Measurements from ENCODE around the gene GJB1.
"Not testable (repeated sequence)": the region's sequence is repeated elsewhere in the genome, so short reads cannot be mapped to it uniquely, and the experiment has no call there.

Gene GJB1

DNA sequence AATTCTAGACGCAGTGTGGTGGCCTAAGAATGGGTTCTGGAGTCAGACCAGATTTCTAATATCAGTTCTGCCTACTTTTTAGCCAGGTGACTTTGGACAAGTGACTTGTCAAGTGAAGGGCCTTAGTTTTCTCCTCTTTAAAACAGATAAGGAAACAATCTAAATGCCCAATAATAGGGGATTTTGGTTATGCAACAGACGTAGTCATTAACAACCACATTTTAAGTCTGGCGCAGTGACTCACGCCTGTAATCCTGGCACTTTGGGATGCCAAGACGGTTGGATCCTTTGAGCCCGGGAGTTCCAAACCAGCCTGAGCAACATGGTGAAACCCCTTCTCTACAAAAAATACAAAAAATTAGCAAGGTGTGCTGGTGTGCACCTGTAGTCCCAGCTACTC lies 33.0 kb downstream of the GJB1 start:
- DNase-seq (ENCODE audit: low read depth in 2 of 2) = no peak

DNA sequence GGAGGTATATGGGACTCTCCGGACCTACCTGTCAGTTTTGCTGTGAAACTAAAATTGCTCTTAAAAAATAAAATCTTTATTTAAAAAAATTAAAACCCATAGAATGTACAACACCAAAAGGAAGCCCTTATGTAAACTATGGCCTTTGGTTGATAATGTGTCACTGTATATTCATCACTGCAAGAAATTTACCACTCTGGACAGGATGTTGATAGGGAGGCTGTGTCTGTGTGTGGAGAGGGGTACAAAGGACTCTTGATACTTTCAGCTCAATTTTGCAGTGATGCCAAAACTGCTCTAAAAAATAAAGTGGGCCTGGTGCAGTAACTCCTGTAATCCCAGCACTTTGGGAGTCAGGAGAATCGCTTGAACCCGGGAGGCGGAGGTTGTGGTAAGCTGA lies 33.8 kb downstream of the GJB1 start:
- DNase-seq (ENCODE audit: low read depth in 2 of 2) = no peak

DNA sequence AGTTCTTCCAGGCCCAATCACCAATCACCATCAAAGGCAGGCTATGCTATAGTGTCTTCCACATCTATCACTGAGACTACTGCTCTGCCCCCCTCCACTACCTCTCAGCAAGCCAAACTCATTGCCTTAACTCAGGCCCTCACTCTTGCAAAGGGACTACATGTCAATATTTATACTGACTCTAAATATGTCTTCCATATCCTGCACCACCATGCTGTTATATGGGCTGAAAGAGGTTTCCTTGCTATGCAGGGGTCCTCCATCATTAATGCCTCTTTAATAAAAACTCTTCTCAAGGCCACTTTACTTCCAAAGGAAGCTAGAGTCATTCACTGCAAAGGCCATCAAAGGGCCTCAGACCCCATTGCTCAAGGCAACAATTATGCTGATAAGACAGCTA lies 45.6 kb downstream of the GJB1 start:
- not testable (repeated sequence) for DNase-seq (ENCODE audit: low read depth in 2 of 2)

DNA sequence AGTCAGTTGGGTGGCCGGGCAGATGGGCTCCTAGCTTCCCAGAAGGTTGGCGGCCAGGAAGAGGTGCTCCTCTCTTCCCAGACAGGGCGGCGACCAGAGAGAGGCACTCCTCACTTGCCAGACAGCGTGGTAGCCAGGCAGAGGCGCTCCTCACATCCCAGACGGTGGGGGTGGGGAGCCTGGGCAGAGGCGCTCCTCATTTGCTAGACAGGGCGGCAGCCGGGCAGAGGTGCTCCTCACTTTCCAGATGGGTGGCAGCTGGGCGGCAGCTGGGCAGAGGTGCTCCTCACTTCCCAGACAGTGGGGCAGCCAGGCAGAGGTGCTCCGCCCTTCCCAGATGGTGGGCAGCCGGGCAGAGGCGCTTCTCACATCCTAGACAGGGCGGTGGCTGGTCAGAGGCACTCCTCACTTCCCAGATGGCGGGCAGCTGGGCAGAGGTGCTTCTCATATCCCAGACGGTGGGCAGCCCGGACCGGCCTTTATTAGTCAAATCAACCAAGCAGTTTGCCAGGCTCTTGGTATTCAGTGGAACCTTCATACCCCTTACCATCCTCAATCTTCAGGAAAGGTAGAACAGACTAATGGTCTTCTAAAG lies 46.9 kb downstream of the GJB1 start:
- no peak for DNase-seq (ENCODE audit: low read depth in 2 of 2)

DNA sequence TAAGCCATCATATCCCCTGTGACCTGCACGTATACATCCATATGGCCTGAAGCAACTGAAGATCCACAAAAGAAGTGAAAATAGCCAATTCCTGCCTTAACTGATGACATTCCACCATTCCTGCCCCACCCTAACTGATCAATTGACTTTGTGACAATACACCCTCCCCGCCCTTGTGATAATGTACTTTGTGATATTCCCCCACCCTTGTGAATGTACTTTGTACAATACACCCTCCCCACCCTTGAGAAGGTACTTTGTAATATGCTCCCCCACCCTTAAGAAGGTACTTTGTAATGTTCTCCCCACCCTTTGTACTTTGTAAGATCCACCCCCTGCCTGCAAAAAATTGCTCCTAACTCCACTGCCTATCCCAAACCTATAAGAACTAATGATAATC lies 49.3 kb downstream of the GJB1 start:
- not testable (repeated sequence) for DNase-seq (ENCODE audit: low read depth in 2 of 2)
